KBM-7 (cell line): ENCODE data around the gene TNS3.
"Not testable (repeated sequence)": the region's sequence is repeated elsewhere in the genome, so short reads cannot be mapped to it uniquely, and the experiment has no call there.

Experiments used
- DNase-seq: peaks from one replicate; pipeline ENCODE4 v3.0.0-alpha.2; 2015
- in situ Hi-C: fragments of 300-500 bp; cut with MboI; formaldehyde crosslinking; loops from 2 replicates; pipeline ENCODE4 v1.14.3; 2020; ENCODE audit warnings: low sequenced_read_pairs, low pct_unique_long_range_greater_than_20kb, mixed read lengths

The TNS3 gene

DNA sequence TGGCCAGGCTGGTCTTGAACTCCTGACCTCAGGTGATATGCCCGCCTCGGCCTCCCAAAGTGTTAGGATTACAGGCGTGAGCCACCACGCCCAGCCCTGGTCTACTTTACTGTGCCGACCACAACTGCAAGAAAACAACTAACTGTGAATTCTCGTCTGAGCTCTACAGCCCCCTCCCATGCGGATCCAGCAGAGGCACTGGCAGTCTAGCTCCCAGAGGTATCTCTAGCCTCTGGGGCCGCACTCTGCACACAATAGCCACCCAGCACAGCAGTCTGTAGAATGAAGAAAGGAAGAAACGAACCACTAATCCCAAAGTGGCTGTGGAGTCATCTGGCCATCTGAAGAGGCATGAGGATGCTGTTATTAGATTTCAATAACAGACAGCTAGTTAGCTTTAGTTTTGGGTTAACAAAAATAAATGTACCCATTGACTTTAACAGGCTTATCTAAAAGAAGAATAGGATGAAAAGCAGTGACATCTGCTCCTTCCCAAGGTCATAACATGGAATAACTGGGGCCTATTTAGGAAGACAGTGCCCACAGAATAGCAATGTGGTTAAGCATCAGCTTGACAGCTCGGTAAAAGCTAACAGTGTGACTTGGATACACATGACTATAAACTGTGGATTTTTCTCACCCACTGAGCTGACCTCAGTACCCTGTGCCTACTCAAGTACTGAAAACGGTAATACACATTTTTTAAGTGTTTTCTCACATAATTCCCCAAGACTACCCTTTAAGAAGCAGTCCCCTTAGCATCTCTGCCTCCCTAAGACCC lies 131.9 kb downstream of the TNS3 start:
- DNase-seq: no peak
- in situ Hi-C loops: loop anchor here (25.0 kb wide), 1 partner anchor 362 kb away; no protein-coding TSS in a partner anchor

DNA sequence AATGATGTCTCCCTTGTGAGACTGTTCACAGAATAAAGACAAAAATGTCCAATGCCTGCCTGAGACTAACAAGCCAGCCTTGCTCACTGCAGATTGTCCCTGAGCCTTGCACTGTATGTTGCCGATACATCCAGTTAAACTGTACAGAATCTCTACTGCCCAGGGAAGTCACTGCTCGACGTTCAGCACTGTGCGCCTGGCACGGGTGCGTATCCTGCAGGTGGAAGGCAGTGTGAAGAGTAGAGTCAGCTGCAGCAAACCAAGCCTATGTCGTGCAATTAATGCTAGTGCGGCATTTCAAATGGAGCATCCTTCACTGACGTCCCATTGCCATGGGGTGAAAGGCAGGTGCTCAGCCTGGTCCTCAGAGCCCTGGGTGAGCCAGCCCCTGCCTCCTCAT lies 132.9 kb downstream of the TNS3 start:
- in situ Hi-C loops: no loop called here

DNA sequence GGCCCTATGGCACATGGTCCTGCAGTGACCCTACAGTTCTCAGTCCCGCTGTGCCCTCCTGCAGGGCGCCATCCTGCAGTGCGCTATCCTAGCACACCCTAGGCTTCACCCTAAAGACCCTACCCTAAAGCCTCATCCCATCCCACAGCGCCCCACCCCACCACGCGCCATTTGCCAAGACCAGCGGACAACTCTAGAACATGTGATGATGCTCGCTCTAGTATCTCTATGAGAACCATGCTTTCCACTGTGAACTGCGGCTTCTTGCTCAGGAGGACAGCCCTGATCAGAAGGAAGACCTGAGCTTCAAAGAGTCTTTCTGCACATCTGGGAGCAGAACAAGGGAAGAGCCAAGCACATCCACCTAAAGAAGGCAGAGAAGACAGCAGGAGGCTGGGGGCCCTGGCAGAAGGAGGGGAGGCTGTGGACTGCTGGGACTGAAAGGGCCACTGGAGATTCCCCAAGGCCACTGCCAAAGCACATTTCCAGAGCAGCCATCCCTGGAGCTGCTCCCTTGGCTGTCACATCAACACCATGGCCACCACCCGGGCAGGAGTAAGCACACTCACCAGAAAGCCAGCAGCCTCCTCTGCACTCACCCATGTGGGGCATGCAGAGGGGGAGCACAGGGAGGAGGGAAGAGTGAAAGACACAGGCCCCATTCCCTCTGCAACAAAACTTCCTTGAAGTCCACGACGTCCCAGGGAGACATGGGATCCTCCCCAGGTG lies 134.1 kb downstream of the TNS3 start:
- in situ Hi-C loops: no loop called here
- no peak for DNase-seq

More for the DNA sequence above, 132.9 kb downstream of the TNS3 start:
- DNase-seq: no peak

DNA sequence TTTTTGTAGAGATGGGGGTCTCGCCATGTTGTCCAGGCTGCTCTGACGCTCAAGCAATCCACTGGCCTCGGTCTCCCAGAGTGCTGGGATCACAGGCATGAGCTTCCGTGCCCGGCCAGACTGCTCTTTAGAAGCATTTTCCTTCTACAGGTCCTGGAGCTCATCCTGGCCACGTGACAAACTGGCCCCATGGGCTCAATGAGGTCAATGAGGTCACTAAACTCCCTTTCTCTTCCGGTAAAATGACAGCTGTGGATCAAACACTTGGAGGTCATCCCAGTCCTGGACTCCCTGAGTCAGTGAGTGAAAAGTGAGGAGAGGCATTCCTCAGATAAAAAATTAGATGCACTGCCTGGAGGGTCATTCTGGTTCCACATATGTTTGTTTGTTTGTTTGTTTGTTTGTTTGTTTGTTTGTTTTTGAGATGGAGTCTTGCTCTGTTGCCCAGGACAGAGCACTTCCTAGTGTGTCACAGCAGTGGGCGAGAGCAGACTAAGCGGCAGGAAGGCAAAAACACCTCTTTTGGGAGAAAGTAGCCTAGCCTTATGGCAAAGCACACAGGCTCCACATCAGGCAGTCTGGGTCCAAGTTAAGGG lies 134.9 kb downstream of the TNS3 start:
- in situ Hi-C loops: no loop called here
- no peak for DNase-seq

DNA sequence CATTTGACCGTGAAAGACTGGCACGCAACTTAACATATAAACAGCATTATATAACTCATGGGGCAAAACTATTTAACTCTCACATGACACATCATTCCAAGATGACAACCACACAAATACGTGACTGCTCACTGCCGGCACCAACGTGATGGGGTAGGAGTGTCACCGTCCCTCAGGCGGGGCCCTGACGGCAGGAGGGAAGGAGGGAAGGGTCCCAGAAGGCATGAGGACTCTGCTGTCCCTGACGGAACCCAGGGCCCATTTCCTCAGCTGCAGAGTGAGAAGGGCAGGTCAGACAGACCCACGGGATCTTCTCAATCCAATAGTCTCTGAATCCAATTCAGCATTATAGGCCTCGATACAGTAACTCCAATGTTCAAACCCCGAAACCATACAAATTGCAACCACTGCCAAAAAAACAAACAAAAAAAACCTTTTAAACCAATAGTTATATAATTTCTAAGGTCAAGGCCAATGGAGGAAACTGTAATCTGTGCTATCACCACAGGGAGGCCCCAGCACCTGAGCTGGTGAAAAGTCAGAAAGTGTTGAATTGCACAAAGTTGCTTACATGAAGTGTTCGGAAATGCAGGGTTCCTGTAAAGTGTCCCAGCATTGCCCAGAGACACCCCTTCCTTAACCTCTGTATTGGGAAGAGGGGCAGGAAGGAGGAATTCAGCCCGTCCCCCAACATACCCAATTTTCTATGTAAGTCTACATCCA lies 137.4 kb downstream of the TNS3 start:
- DNase-seq: peak; percentile 35
- in situ Hi-C loops: no loop called here

DNA sequence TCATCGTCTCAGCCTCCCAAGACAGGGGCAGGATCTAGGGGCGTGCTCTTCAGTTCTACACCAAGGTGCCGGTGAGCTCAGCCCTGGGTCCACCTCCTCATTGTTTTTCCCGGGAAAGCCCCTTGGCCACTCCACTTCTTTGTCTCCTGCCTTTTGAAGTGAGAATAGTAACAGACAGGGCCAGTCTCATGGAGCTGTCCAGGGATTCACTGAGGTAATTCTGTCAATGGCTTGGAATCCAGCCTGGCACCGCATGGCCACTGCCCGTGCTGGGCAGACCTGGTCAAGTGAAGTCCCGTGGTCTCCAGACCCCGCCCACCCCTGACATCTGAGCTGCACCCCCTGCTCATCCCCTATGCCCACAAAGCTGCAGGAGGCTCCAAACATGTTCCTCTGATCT lies 138.9 kb downstream of the TNS3 start:
- in situ Hi-C loops: no loop called here
- no peak for DNase-seq

DNA sequence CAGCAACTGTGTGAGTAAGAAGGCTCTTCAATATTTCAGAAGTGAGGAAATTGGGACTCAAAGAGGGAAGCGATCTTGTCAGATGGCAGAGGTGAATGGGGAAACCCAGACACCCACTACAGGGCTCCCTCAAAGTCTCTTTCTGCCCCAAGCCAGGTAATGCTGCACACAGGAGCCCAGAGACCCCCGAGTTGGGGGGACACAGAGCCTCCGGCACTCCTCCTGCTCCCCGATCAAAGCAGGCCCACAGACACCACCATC lies 139.4 kb downstream of the TNS3 start:
- in situ Hi-C loops: no loop called here
- no peak for DNase-seq

DNA sequence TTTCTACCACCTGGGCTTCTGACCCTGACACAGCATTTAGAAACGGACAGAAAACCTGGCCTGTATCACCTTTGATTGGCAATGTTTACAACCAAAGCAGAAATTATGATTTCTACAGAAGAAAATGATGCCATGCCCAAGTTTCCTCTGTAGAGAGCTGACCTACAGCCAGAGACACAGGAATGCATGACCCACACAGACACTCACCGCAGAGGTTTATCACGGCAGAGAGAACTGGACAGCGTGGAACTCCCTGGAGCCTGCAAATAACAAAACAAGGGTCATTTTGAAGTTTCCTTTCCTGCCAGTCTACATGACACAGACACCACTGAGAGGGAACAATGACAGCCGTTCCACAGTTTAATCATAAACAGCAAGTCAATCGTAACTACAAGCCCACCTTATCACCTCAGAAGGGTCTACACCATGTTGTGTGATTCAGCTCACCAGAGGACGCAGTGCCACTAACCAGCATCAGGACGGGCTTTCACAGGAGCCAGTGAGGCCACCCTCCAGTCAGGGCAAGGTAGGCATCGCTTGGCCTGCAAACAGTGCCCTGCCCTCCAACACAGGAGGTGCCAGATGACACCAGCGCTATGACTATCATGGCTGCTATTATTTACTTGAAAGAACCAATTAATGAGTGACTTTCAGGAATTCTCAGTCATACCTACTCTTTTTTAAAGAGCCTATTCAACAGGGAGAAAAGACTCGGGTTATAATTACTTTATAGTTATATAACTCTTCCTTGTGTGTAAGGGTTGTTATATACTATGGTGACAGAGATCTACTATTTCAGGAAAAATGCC lies 139.9 kb downstream of the TNS3 start:
- DNase-seq: no peak
- in situ Hi-C loops: no loop called here

DNA sequence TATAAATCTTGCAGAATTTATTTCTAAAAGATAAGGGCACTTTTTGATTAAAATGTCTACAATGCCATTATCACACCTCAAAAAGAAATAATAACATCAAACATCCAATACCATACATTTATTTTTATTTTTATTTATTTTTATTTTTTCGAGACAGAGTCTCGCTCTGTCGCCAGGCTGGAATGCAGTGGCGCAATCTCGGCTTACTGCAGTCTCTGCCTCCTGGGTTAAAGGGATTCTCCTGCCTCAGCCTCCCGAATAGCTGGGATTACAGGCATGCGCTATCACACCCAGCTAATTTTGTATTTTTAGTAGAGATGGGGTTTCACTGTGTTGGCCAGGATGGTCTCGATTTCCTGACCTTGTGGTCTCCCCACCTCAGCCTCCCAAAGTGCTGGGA lies 140.9 kb downstream of the TNS3 start:
- DNase-seq, in situ Hi-C loops: not testable (repeated sequence)

DNA sequence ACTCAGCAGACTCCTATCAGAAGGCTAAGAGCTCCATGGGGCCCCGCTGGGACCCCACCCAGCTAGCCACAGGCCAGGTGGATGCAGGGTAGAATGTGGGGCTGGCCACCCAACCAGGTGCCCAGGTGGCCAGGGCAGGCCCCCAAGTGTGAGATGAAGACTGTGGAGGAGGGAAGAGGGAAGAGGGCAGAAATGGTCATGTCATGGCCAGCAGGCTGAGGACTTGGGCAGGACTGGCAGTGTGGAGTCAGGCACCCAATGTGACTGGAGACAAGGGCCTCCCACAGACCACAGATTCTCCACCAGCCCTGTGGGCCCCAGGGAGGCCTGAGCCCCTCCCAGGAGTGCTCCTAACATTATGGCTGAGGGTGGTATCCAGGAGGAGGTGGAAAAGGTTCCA lies 141.6 kb downstream of the TNS3 start:
- in situ Hi-C loops: no loop called here

DNA sequence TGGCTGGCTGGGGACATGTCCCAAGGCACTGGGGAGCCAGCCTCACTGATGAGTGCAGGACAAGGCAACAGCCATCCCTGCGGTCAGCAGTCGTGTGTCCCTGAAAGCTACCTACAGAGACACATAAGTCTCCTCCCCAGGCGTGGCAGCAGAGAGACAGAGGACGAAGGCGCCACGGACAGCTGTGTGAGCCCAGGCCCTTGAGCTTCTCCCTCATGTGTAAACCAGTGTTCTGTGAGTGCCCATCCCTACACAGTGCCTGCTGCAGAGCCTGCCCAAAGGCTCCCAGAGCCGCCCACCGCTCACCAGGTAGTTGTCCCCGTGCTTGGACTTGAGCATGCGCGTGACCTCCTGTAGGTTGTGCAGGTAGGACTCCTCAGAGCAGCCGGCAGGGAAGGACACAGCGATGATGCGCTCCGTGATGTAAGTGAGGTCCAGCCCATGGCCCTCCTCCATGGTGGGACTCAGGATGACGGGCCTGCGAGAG lies 142.7 kb downstream of the TNS3 start:
- in situ Hi-C loops: no loop called here

More for the DNA sequence above, 141.6 kb downstream of the TNS3 start:
- DNase-seq: no peak

DNA sequence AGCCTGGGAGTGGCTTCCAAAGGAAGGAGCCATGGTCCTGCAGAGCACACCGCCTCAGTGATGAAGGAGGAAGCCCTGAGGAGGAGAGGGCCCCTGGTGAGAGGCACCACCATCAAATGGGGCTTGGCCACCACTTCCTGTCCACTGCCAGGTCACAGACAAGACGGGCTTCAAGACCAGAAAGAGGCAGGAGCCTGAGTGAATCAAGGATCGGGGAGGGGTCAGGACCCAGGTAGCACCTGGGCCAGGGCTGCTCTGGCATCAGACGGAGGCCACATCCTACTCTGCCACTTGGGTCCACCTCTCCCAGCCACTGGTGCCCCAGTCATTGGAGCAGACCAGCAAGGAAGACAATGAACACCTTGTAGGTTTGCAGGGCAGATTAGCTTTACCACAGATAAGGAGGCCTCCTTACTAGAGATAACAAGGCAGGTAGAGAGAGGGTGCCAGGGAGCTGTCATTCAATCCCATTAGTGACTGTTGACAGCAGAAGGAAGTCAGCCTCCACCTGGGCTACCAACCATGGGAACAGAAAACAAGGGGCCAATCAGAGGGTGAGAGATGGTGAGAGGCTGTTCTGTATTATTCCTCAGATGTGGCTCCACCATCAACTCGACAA lies 143.4 kb downstream of the TNS3 start:
- no peak for DNase-seq
- in situ Hi-C loops: no loop called here

More for the DNA sequence above, 142.7 kb downstream of the TNS3 start:
- no peak for DNase-seq

DNA sequence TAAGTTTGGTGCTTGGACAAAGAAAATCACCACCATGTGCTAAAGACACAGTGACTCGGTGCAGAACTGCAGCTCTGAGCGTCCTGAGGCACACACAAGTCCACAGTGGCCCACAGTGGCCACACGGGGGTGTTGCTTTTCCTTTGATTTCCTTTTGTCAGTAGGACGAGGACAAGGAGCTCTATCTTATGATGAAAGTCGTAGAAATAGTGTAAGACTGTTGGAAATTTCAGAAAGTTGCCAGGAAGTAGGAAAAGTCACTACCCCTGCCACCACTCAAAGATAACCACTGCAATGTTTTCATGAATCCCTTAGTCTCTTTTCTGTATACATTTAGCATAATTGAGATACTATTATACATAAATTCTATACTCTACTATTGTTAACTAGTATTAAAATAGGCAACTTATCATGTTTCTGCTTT lies 146.0 kb downstream of the TNS3 start:
- in situ Hi-C loops: no loop called here
- DNase-seq: peak; percentile 49

DNA sequence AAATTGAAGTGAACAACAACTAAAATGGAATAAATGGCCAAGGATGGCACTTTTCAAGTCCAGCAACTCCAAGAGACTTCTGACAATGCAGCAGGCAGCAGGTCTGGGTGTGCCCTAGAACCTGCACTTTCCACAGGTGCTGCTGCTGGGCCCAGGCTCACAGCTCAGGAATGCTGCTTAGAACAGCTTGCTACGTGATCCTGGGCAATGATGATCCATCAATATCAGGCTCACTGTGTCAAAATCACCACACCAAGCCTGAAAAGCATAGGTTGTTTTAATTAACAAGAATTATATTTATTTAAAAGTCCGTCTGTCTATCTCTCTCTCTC lies 148.4 kb downstream of the TNS3 start:
- in situ Hi-C loops: no loop called here
- DNase-seq: no peak

DNA sequence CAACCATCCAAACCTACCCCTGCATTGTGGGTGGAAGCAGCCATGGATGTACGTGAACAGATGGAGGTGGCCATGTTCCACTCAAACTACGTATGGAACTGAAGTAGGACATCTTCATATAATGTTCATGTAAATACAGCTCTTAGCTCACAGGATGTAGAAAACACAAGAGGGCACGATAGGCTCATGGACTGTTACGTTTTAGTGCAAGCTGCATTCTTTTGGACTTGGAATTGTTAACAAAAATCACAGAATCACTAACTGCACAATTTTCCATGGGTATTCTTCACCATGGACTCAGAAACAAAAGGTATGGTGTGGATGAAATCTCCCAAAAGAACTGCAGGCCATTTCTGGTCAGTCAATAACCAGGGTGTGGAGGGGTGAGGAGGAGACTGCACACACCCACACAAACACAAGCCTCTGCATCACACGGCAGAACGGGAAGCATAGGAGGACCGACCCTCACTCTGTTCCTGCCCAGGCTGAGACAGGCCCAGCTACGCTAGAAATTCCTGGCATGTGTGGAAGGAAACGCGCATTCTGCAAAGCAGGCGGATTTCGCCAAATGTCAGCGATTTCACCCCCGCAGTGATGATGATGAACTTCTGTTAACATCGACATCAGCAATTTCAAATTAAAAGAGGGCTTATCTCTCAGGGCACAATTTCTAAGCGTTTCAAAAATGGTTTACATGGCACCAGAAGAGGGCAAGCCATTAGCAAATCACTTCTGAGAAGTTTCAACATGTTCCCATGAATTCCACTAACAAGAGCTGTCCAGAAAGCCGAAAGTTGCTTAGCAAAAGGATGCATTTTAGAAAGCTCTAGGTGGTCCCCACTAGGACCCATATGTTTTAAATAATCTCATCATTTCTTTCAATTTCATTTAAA lies 149.0 kb downstream of the TNS3 start:
- in situ Hi-C loops: no loop called here
- DNase-seq: no peak

DNA sequence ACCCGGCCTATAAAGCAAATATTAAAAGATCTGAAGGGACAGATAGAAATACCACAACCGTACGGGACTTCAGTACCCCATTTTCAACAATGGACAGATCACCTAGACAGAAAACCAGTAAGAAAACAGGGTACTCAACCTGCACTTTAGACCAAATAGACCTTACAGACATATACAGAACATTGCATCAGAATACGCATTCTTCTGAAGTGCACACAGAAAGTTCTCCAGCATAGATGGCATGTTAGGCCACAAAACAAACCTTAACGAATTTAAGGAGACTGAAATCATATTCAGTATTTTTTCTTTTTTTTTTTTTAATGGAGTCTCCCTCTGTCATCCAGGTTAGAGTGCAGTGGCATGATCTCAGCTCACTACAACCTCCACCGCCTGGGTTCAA lies 151.5 kb downstream of the TNS3 start:
- DNase-seq: no peak
- in situ Hi-C loops: no loop called here

DNA sequence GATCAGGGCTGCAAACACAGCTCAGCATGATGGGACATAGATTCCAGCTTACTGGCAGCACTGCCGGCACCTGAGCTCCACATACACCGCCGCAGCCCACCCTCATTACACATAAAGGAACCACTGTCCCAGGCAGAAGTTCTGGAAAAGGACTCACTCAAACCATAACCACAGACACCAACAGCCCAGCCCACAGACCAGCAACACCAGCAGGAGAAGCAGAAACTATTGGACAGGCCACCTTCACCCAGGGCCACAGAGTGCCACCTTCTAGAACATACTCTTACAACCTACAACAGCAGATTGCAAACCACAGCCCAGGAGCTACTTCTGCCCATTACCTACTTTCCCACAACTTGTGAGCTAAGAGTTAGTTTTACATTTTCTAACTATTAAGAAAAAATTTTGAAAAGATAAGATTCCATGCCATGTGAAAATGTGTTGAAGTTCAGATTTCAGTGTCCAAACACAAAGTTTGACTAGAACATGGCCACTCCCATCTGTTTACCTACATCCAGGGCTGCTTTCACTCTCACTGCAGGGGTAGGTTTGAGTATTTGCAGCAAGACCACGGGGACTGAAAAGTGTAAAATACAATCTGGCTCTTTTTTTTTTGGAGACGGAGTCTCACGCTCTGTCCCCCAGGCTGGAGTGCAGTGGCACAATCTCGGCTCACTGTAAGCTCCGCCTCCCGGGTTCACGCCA lies 153.0 kb downstream of the TNS3 start:
- DNase-seq: peak; percentile 8
- in situ Hi-C loops: no loop called here
